SK-N-MC (cell line): ENCODE data around the gene TPRG1L.

Experiments used
- DNase-seq: peaks from one replicate; pipeline ENCODE4 v3.0.0-alpha.2; 2011; ENCODE audit warnings: low read depth, low spot score
- H3K27ac ChIP-seq: fragments of 200-600 bp; sonication (generic); 2 replicates; pipeline ENCODE4 v1.5.1; 2016; ENCODE audit warnings: mixed run types
- H3K36me3 ChIP-seq: fragments of 200-600 bp; sonication (generic); 2 replicates; pipeline ENCODE4 v1.6.1; 2017; ENCODE audit warnings: antibody characterized with exemption, low read length, mixed read lengths; ENCODE audit not compliant: insufficient read depth
- H3K4me3 ChIP-seq: fragments of 200-600 bp; sonication (generic); 2 replicates; pipeline ENCODE4 v1.5.1; 2016
- H3K9ac ChIP-seq: fragments of 200-600 bp; sonication (generic); 2 replicates; pipeline ENCODE4 v1.8.0; 2017; ENCODE audit warnings: mixed run types, mixed read lengths; ENCODE audit not compliant: insufficient read length
- H3K9me3 ChIP-seq: fragments of 200-600 bp; sonication (generic); 2 replicates; pipeline ENCODE4 v1.6.1; 2017; ENCODE audit warnings: low read depth, mild to moderate bottlenecking, antibody characterized with exemption, low read length, moderate library complexity, mixed read lengths
- EZH2 ChIP-seq: fragments of 200-600 bp; sonication (generic); IDR thresholded peaks from one replicate; pipeline ENCODE4 v1.6.1; 2017; ENCODE audit warnings: antibody characterized with exemption
- FOXP2 ChIP-seq: optimal IDR thresholded peaks from 2 replicates; pipeline ENCODE3; 2011; ENCODE audit warnings: mild to moderate bottlenecking, moderate library complexity; ENCODE audit not compliant: insufficient read depth; ENCODE audit errors: extremely low read length, control extremely low read depth
- POLR2AphosphoS5 ChIP-seq: IDR thresholded peaks from 2 replicates; pipeline ENCODE4 v1.6.1; 2012; ENCODE audit warnings: mild to moderate bottlenecking, low read depth, low read length, borderline replicate concordance

TPRG1L gene

GRCh38 chr1:3663999-3664699, 39.3 kb downstream of the TPRG1L start:
- no peak overlapping the region for H3K4me3 ChIP-seq
- H3K36me3 ChIP-seq: no peaks in the 10 kb centered on the region
- no peaks in the 10 kb centered on the region for H3K9me3 ChIP-seq
- DNase-seq: no peak
- no peak overlapping the region for H3K27ac ChIP-seq
- TF ChIP-seq EZH2 (no peak), POLR2AphosphoS5 (no peak), FOXP2 (no peak)
- no peak overlapping the region for H3K9ac ChIP-seq

GRCh38 chr1:3664700-3665375, 40.0 kb downstream of the TPRG1L start:
- no peak overlapping the region for H3K27ac ChIP-seq

GRCh38 chr1:3668148-3668547, 43.3 kb downstream of the TPRG1L start:
- H3K4me3 ChIP-seq: no peak overlapping the region
- TF ChIP-seq POLR2AphosphoS5 (no peak), EZH2 (no peak), FOXP2 (no peak)
- no peak for DNase-seq
- no peak overlapping the region for H3K27ac ChIP-seq
- no peaks in the 10 kb centered on the region for H3K9me3 ChIP-seq
- H3K9ac ChIP-seq: no peak overlapping the region
- H3K36me3 ChIP-seq: no peaks in the 10 kb centered on the region

More at GRCh38 chr1:3664700-3665375, 40.0 kb downstream of the TPRG1L start:
- Histone ChIP-seq H3K36me3 (no peaks in the 10 kb centered on the region), H3K9me3 (no peaks in the 10 kb centered on the region), H3K9ac (no peak overlapping the region), H3K4me3 (no peak overlapping the region)
- no peak for DNase-seq
- TF ChIP-seq POLR2AphosphoS5 (no peak), FOXP2 (no peak), EZH2 (no peak)

GRCh38 chr1:3668585-3669300, 43.9 kb downstream of the TPRG1L start:
- no peak for TF ChIP-seq FOXP2
- TF ChIP-seq EZH2: no peak
- no peak for TF ChIP-seq POLR2AphosphoS5
- H3K27ac ChIP-seq: no peak overlapping the region
- no peak for DNase-seq
- H3K9ac ChIP-seq: no peak overlapping the region
- no peaks in the 10 kb centered on the region for H3K36me3 ChIP-seq
- H3K9me3 ChIP-seq: no peaks in the 10 kb centered on the region
- H3K4me3 ChIP-seq: no peak overlapping the region

- no peak for DNase-seq
- Histone ChIP-seq H3K9ac (no peak overlapping the region), H3K4me3 (no peak overlapping the region), H3K9me3 (no peaks in the 10 kb centered on the region), H3K27ac (no peak overlapping the region), H3K36me3 (no peaks in the 10 kb centered on the region)
- TF ChIP-seq FOXP2: no peak
- no peak for TF ChIP-seq POLR2AphosphoS5
- TF ChIP-seq EZH2: no peak
Observed at GRCh38 chr1:3669421-3669821, 44.6 kb downstream of the TPRG1L start.

- H3K9me3 ChIP-seq: no peaks in the 10 kb centered on the region
- H3K27ac ChIP-seq: no peak overlapping the region
- H3K4me3 ChIP-seq: no peak overlapping the region
- no peak for DNase-seq
- no peak for TF ChIP-seq FOXP2
- no peak for TF ChIP-seq POLR2AphosphoS5
- no peak for TF ChIP-seq EZH2
- no peak overlapping the region for H3K9ac ChIP-seq
- no peaks in the 10 kb centered on the region for H3K36me3 ChIP-seq
Observed at GRCh38 chr1:3669971-3670431, 45.2 kb downstream of the TPRG1L start.

- Histone ChIP-seq H3K27ac (no peak overlapping the region), H3K9ac (no peak overlapping the region)
- DNase-seq: no peak
Observed at GRCh38 chr1:3670823-3671265, 46.0 kb downstream of the TPRG1L start.

More at GRCh38 chr1:3670823-3671265, 46.0 kb downstream of the TPRG1L start:
- TF ChIP-seq FOXP2 (no peak), POLR2AphosphoS5 (no peak), EZH2 (no peak)
- H3K4me3 ChIP-seq: no peak overlapping the region
- no peaks in the 10 kb centered on the region for H3K9me3 ChIP-seq
- H3K36me3 ChIP-seq: no peaks in the 10 kb centered on the region
